HepG2 (cell line): ENCODE measurements around the gene MARCHF11. TPM values are rescaled to one million over a fixed set of nuclear protein-coding genes. Genes with fewer than 3 reads are reported as not detected.

Source experiments
- ATAC-seq: fragments of 200-7000 bp; cut with Tn5 transposase; 3 replicates; pipeline ENCODE4 v1.9.1; 2020; ENCODE audit warnings: mild to moderate bottlenecking, moderate library complexity
- BruUV-seq: library from RNA; stranded (reverse); fragments of 400-500 nt; replicated peaks from 2 replicates; lab custom pipeline; 2021; lab: Mats Ljungman, UMichigan
- CTCF ChIA-PET: fragments of 300-600 bp; formaldehyde crosslinking; extraction: SDS; loops from one replicate; lab custom pipeline; 2021; ENCODE audit warnings: low total read pairs, inconsistent platforms, low intra/inter-chr PET ratio; lab: Yijun Ruan, JAX
- POLR2A ChIA-PET: fragments of 350-600 bp; sonication (Branson Sonifier 250); formaldehyde crosslinking; loops from one replicate; lab custom pipeline; 2020; ENCODE audit warnings: antibody characterized with exemption, inconsistent platforms; lab: Yijun Ruan, JAX
- DNase-seq: peaks from one replicate; pipeline ENCODE4 v3.0.0-alpha.2; 2015; ENCODE audit warnings: low spot score
- FAIRE-seq: peaks from 3 replicates; lab custom pipeline; 2011; peaks lifted over from hg19 to GRCh38; lab: Jason Lieb, UNC
- H2AFZ ChIP-seq: one replicate; pipeline ENCODE4 v1.6.1; 2011; ENCODE audit warnings: low read length, inconsistent platforms
- H3K27ac ChIP-seq: fragments of 300-600 bp; 3 replicates; pipeline ENCODE4 v1.8.0; 2011; ENCODE audit warnings: mixed run types, mild to moderate bottlenecking, mixed read lengths, low read length, inconsistent platforms; ENCODE audit not compliant: insufficient read depth; ENCODE audit errors: extremely low read length
- H3K27me3 ChIP-seq, 2 experiments: fragments of 200-600 bp in 1 of 2; 2 replicates in 1 of 2; 3 replicates in 1 of 2; pipeline versions ENCODE4 v1.6.0 to v1.8.0; 2011; ENCODE audit warnings: low read length in 2 of 2, mild to moderate bottlenecking in 2 of 2, moderate library complexity in 2 of 2, inconsistent platforms in 1 of 2; ENCODE audit not compliant: insufficient read depth in 2 of 2, control insufficient read depth in 1 of 2
- H3K36me3 ChIP-seq, 2 experiments: fragments of 200-600 bp in 1 of 2; replicated peaks in 1 of 2; 2 replicates in 1 of 2; 3 replicates in 1 of 2; pipeline versions ENCODE4 v1.5.1 to v1.8.0; 2011; ENCODE audit warnings: low read length in 2 of 2, inconsistent platforms in 1 of 2; ENCODE audit not compliant: insufficient read depth in 2 of 2, control insufficient read depth in 1 of 2
- H3K4me1 ChIP-seq: 2 replicates; pipeline ENCODE4 v1.5.1; 2012; ENCODE audit warnings: low read length, inconsistent platforms; ENCODE audit not compliant: insufficient read depth
- H3K4me2 ChIP-seq: 2 replicates; pipeline ENCODE4 v1.6.0; 2011; ENCODE audit warnings: low read depth, low read length, inconsistent platforms
- H3K4me3 ChIP-seq, 3 experiments: fragments of 200-600 bp in 1 of 3; sonication (generic), shearing (Covaris generic) in 1 of 3; replicated peaks in 1 of 3; 2 replicates each; pipeline ENCODE4 v1.5.1; 2011 to 2016; ENCODE audit warnings: low read length in 3 of 3, inconsistent platforms in 2 of 3, low read depth in 2 of 3, mild to moderate bottlenecking in 2 of 3, control low read depth in 1 of 3, mixed read lengths in 1 of 3; ENCODE audit not compliant: insufficient read depth in 1 of 3
- H3K79me2 ChIP-seq: one replicate; pipeline ENCODE4 v1.6.1; 2011; ENCODE audit warnings: low read length, inconsistent platforms; ENCODE audit not compliant: insufficient read depth
- H3K9ac ChIP-seq: 2 replicates; pipeline ENCODE4 v1.6.0; 2011; ENCODE audit warnings: mild to moderate bottlenecking, low read depth, low read length, inconsistent platforms; ENCODE audit not compliant: insufficient read depth
- H3K9me3 ChIP-seq: 2 replicates; pipeline ENCODE4 v1.5.1; 2012; ENCODE audit warnings: mild to moderate bottlenecking, low read length
- H4K20me1 ChIP-seq: 2 replicates; pipeline ENCODE4 v1.6.0; 2011; ENCODE audit warnings: inconsistent platforms, mild to moderate bottlenecking, low read length, moderate library complexity; ENCODE audit not compliant: insufficient read depth
- CAMTA2 ChIP-seq: sonication (generic); formaldehyde crosslinking; IDR thresholded peaks from 2 replicates; pipeline ENCODE4 v1.4.0; 2020; ENCODE audit warnings: mild to moderate bottlenecking, missing genetic modification reagents, borderline replicate concordance
- GLMP ChIP-seq: sonication (generic); formaldehyde crosslinking; IDR thresholded peaks from 2 replicates; pipeline ENCODE4 v1.9.0; 2021; ENCODE audit warnings: missing genetic modification reagents, mild to moderate bottlenecking, borderline replicate concordance
- HIVEP1 ChIP-seq: sonication (generic); formaldehyde crosslinking; IDR thresholded peaks from 2 replicates; pipeline ENCODE4 v1.4.0; 2020; ENCODE audit warnings: mild to moderate bottlenecking, missing genetic modification reagents
- HMG20A ChIP-seq: IDR thresholded peaks from 2 replicates; pipeline ENCODE4 v1.6.1; 2016; ENCODE audit warnings: borderline replicate concordance
- KDM6A ChIP-seq: IDR thresholded peaks from 2 replicates; pipeline ENCODE4 v1.6.1; 2016; ENCODE audit warnings: low read depth
- MAFF ChIP-seq: IDR thresholded peaks from 2 replicates; pipeline ENCODE4 v1.6.1; 2011; ENCODE audit warnings: low read depth, low read length, improper control_type of control experiment
- MLX ChIP-seq: IDR thresholded peaks from 2 replicates; pipeline ENCODE4 v1.6.1; 2016
- MXD1 ChIP-seq: sonication (generic); formaldehyde crosslinking; IDR thresholded peaks from 2 replicates; pipeline ENCODE4 v1.4.0; 2020; ENCODE audit warnings: mild to moderate bottlenecking, missing genetic modification reagents
- PBX3 ChIP-seq: sonication (generic); formaldehyde crosslinking; IDR thresholded peaks from 2 replicates; pipeline ENCODE4 v1.8.1; 2023; ENCODE audit warnings: missing genetic modification reagents, inconsistent platforms, borderline replicate concordance
- SOX6 ChIP-seq, 2 experiments: fragments of 450-650 bp in 1 of 2; sonication (generic) in 1 of 2; formaldehyde crosslinking in 1 of 2; IDR thresholded peaks; 2 replicates each; pipeline versions ENCODE4 v1.4.0 to v1.6.1; 2017 to 2020; ENCODE audit warnings: antibody characterized with exemption in 1 of 2, mild to moderate bottlenecking in 1 of 2, missing genetic modification reagents in 1 of 2
- SRY ChIP-seq: sonication (generic); formaldehyde crosslinking; IDR thresholded peaks from 2 replicates; pipeline ENCODE4 v1.8.0; 2022; ENCODE audit warnings: mild to moderate bottlenecking, missing genetic modification reagents
- THAP7 ChIP-seq: sonication (generic); formaldehyde crosslinking; IDR thresholded peaks from 2 replicates; pipeline ENCODE4 v1.8.1; 2023; ENCODE audit warnings: mild to moderate bottlenecking, missing genetic modification reagents
- ZNF263 ChIP-seq: sonication (generic); formaldehyde crosslinking; IDR thresholded peaks from 2 replicates; pipeline ENCODE4 v1.4.0; 2020; ENCODE audit warnings: missing genetic modification reagents
- ZNF790 ChIP-seq: sonication (generic); formaldehyde crosslinking; IDR thresholded peaks from 2 replicates; pipeline ENCODE4 v1.8.0; 2022; ENCODE audit warnings: missing genetic modification reagents, mild to moderate bottlenecking, borderline replicate concordance
- ZSCAN30 ChIP-seq: sonication (generic); formaldehyde crosslinking; IDR thresholded peaks from 2 replicates; pipeline ENCODE4 v1.5.0; 2020; ENCODE audit warnings: mild to moderate bottlenecking, missing genetic modification reagents
- WGBS: methylation state at CpG from one replicate; pipeline ENCODE4 v1.1.6; 2017; ENCODE audit warnings: low lambda C conversion rate; 5-methylcytosine and 5-hydroxymethylcytosine counted together
- in situ Hi-C: cut with HindIII; loops from 2 replicates; pipeline ENCODE4 v1.10.0; 2017; ENCODE audit warnings: low pct_unique_long_range_greater_than_20kb; ENCODE audit not compliant: extremely low pct_ligation_motif_present
- intact Hi-C: fragments of 100-400 bp; cut with micrococcal nuclease; formaldehyde crosslinking; loops from one replicate; pipeline ENCODE4 v1.10.0; 2022; ENCODE audit not compliant: unreplicated experiment
- polyA plus RNA-seq, 8 experiments: library from polyadenylated mRNA; depleted of rRNA in 3 of 8; stranded (reverse) in 7 of 8; unstranded in 1 of 8; fragments of >200 nt; fragmentation: Illumina TruSeq in 4 of 8; extraction: Trizol in 4 of 8; gene quantifications; 2 replicates each; pipeline versions ENCODE4 v1.2.1 to v1.2.3, GENCODE V29; 2011 to 2016; ENCODE audit warnings: low read depth in 4 of 8, missing spikeins in 1 of 8, mixed read lengths in 1 of 8; ENCODE audit not compliant: insufficient read depth in 1 of 8
- total RNA-seq, 5 experiments: library from RNA; depleted of rRNA; stranded (reverse); fragments of >200 nt; fragmentation: Illumina TruSeq; extraction: Trizol; gene quantifications; 2 replicates each; pipeline ENCODE4 v1.2.3, GENCODE V29; 2016; ENCODE audit warnings: low read depth in 1 of 5

Gene MARCHF11
- total and polyA plus RNA-seq, 2 of the 13 experiments (the other 11 are each of a cell fraction or from before 2014, with no cell fraction given) = not detected

GRCh38 chr5:16066320-16066719, 113.3 kb downstream of the MARCHF11 start:
- no peaks in the 10 kb centered on the region; a peak in 1 of 5 replicates for H3K27me3 ChIP-seq
- intact Hi-C loops = no loop called here

GRCh38 chr5:16065831-16066230, 113.8 kb downstream of the MARCHF11 start:
- 22% methylated on average over 4 of the region's 4 CpGs for WGBS
- Histone ChIP-seq H3K36me3 (no peaks in the 10 kb centered on the region), H3K27ac (no peak overlapping the region), H3K4me1 (no peaks in the 10 kb centered on the region), H3K27me3 (no peaks in the 10 kb centered on the region; a peak in 1 of 5 replicates), H2AFZ (no peak overlapping the region), H3K79me2 (no peaks in the 10 kb centered on the region), H3K9ac (no peak overlapping the region), H3K4me3 (no peak overlapping the region), H3K4me2 (no peak overlapping the region), H3K9me3 (no peaks in the 10 kb centered on the region), H4K20me1 (no peaks in the 10 kb centered on the region)
- ChIA-PET POLR2A (no interaction called here), CTCF (no interaction called here)
- DNase-seq (no peak), FAIRE-seq (no peak), ATAC-seq (no peak)
- BruUV-seq = no TSS peak
- in situ Hi-C loops = no loop called here
- intact Hi-C loops = no loop called here
- TF ChIP-seq HMG20A (CRISPR knock-in tag) (no peak), ZSCAN30 (CRISPR knock-in tag) (no peak), CAMTA2 (no peak), SRY (no peak), ZNF263 (CRISPR knock-in tag) (no peak), MLX (CRISPR knock-in tag) (no peak), MXD1 (no peak), ZNF790 (CRISPR knock-in tag) (no peak), PBX3 (CRISPR knock-in tag) (no peak)

More at GRCh38 chr5:16066320-16066719, 113.3 kb downstream of the MARCHF11 start:
- DNase-seq (no peak), ATAC-seq (no peak), FAIRE-seq (no peak)
- no peaks in the 10 kb centered on the region for H3K36me3 ChIP-seq
- H3K4me2 ChIP-seq = no peak overlapping the region
- no TSS peak for BruUV-seq
- H3K9me3 ChIP-seq = no peaks in the 10 kb centered on the region
- no peak overlapping the region for H3K27ac ChIP-seq
- no peak overlapping the region for H3K4me3 ChIP-seq
- CTCF ChIA-PET = no interaction called here
- H4K20me1 ChIP-seq = no peaks in the 10 kb centered on the region
- WGBS = 3% methylated on average over 2 of the region's 2 CpGs
- H3K79me2 ChIP-seq = no peaks in the 10 kb centered on the region
- TF ChIP-seq SOX6 (IDR thresholded peaks at IDR 0.05) = no peak
- no peak for TF ChIP-seq SOX6 (CRISPR knock-in tag; IDR thresholded peaks at IDR 0.05)
- no peak for TF ChIP-seq HIVEP1 (CRISPR knock-in tag)
- TF ChIP-seq GLMP (CRISPR knock-in tag) = no peak
- no peak for TF ChIP-seq THAP7
- TF ChIP-seq KDM6A (CRISPR knock-in tag) = no peak
- TF ChIP-seq MAFF = no peak
- no peak overlapping the region for H2AFZ ChIP-seq
- no peaks in the 10 kb centered on the region for H3K4me1 ChIP-seq
- POLR2A ChIA-PET = no interaction called here
- no peak overlapping the region for H3K9ac ChIP-seq
- in situ Hi-C loops = no loop called here
